ENCODE results near the gene FRMD4A. TPM values are rescaled to one million over a fixed set of nuclear protein-coding genes. Genes with fewer than 3 reads are reported as not detected.

The FRMD4A gene
- polyA plus RNA-seq, 1 of the 3 experiments (the other 2 are of a cell fraction), result 37.7 TPM

- no peak overlapping the region for H3K27ac ChIP-seq (ENCODE audit: low read depth in 2 of 2, low read length in 1 of 2)
- peaks cover 0 to 12% of the 10 kb centered on the region in 2 experiments; a peak in 2 of 4 replicates for H3K4me1 ChIP-seq (ENCODE audit: control insufficient read depth in 1 of 2, insufficient read depth in 2 of 2, low read depth in 1 of 2, low read length in 1 of 2)
- H4K20me1 ChIP-seq (ENCODE audit: insufficient read depth), result no peaks in the 10 kb centered on the region
- POLR2A ChIA-PET, result no interaction called here
- no peak for DNase-seq
- H3K9me3 ChIP-seq, result no peaks in the 10 kb centered on the region
- H2AFZ ChIP-seq (ENCODE audit: low read depth), result no peak overlapping the region
- H3K36me3 ChIP-seq (replicated peaks in 1 of 2; ENCODE audit: control insufficient read depth in 1 of 2, insufficient read depth in 2 of 2, low read length in 1 of 2), result no peaks in the 10 kb centered on the region
- TF ChIP-seq RAD21 (IDR thresholded peaks at IDR 0.05; ENCODE audit: low read length), result no peak
- TF ChIP-seq YY1 (IDR thresholded peaks at IDR 0.05; ENCODE audit: low read depth), result no peak
- TF ChIP-seq NFIC (IDR thresholded peaks at IDR 0.05; ENCODE audit: borderline replicate concordance), result no peak
- no peak for TF ChIP-seq POLR2AphosphoS5 (IDR thresholded peaks at IDR 0.05; ENCODE audit: low read depth, low read length)
- no peak for TF ChIP-seq RCOR1 (IDR thresholded peaks at IDR 0.05; ENCODE audit: low read length)
- TF ChIP-seq NRF1 (IDR thresholded peaks at IDR 0.05; ENCODE audit: low read depth, low read length), result no peak
- no peak for TF ChIP-seq USF2 (IDR thresholded peaks at IDR 0.05; ENCODE audit: borderline replicate concordance, low read depth, low read length)
- no peak for TF ChIP-seq MXI1 (IDR thresholded peaks at IDR 0.05; ENCODE audit: low read depth, low read length)
- no peak for TF ChIP-seq GABPA (IDR thresholded peaks at IDR 0.05; ENCODE audit: low read depth)
- TF ChIP-seq CHD2 (IDR thresholded peaks at IDR 0.05; ENCODE audit: low read length, partially characterized antibody), result no peak
- no peak for TF ChIP-seq USF1 (IDR thresholded peaks at IDR 0.05; ENCODE audit: borderline replicate concordance, low read depth)
- no peak for TF ChIP-seq EP300 (IDR thresholded peaks at IDR 0.05; ENCODE audit: borderline replicate concordance in 1 of 2, low read depth in 1 of 2, low read length in 1 of 2)
- TF ChIP-seq ZBTB33 (IDR thresholded peaks at IDR 0.05; ENCODE audit: borderline replicate concordance, low read depth), result no peak
- TF ChIP-seq TCF12 (IDR thresholded peaks at IDR 0.05), result no peak
- no peak for TF ChIP-seq PBX3 (IDR thresholded peaks at IDR 0.05)
- no peaks in the 10 kb centered on the region for H3F3A ChIP-seq (replicated peaks; ENCODE audit: insufficient read depth)
- H3K79me2 ChIP-seq (ENCODE audit: insufficient read depth), result no peaks in the 10 kb centered on the region
- CTCF ChIA-PET, result interaction anchor here (1.0 to 1.9 kb wide), 3 partner anchors 41 to 130 kb away, joined by 3 to 5 read pairs (median 3); no protein-coding TSS in a partner anchor
- peaks cover 18% of the 10 kb centered on the region for H3K27me3 ChIP-seq (ENCODE audit: insufficient read depth)
- WGBS (ENCODE audit: low lambda C conversion rate), result 48% methylated on average over 8 of the region's 8 CpGs
- no peak overlapping the region for H3K4me3 ChIP-seq (ENCODE audit: low read depth in 2 of 2, low read length in 1 of 2)
- no peak overlapping the region for H3K9ac ChIP-seq
- H3K4me2 ChIP-seq, result no peak overlapping the region
- no peaks in the 10 kb centered on the region for H3K9me2 ChIP-seq
These were observed 4.1 kb downstream of the FRMD4A start for GRCh38 chr10:14326581-14326980.
